ENCODE measurements around the gene SAXO1. TPM values are rescaled to one million over a fixed set of nuclear protein-coding genes. Genes with fewer than 3 reads are reported as not detected.

SAXO1 gene
- total RNA-seq, 1 experiment from 2014 or later, result 0.09 TPM

- ChIA-PET CTCF (interaction anchor here (1.1 kb wide), 1 partner anchor 38 kb away, joined by 3 read pairs; no protein-coding TSS in a partner anchor), POLR2A (no interaction called here)
- no peak for TF ChIP-seq ZNF263 (CRISPR knock-in tag; IDR thresholded peaks at IDR 0.05; ENCODE audit: low read depth)
- TF ChIP-seq ZBTB43 (CRISPR knock-in tag; IDR thresholded peaks at IDR 0.05), result no peak
- TF ChIP-seq SP1 (CRISPR knock-in tag; conservative IDR thresholded peaks at IDR 0.05), result no peak
- no peak for TF ChIP-seq JUN (CRISPR knock-in tag; IDR thresholded peaks at IDR 0.05)
- TF ChIP-seq NFYB (CRISPR knock-in tag; conservative IDR thresholded peaks at IDR 0.05; ENCODE audit: low read depth), result no peak
- no peak for TF ChIP-seq AFF4 (CRISPR knock-in tag; IDR thresholded peaks at IDR 0.05; ENCODE audit: borderline replicate concordance)
- no peak for TF ChIP-seq CDX4 (CRISPR knock-in tag; IDR thresholded peaks at IDR 0.05; ENCODE audit: borderline replicate concordance)
- TF ChIP-seq ZSCAN18 (CRISPR knock-in tag; IDR thresholded peaks at IDR 0.05), result no peak
- DNase-seq (ENCODE audit: low spot score) (no peak), ATAC-seq (no peak)
- Mint-ChIP-seq H3K4me1 (peaks cover 12% of the 10 kb centered on the region), H3K27me3 (ENCODE audit: low read depth) (no peaks in the 10 kb centered on the region), H3K4me3 (no peak overlapping the region), H3K27ac (no peak overlapping the region), H3K9me3 (peaks cover 21% of the 10 kb centered on the region), H3K36me3 (peaks cover 5% of the 10 kb centered on the region)
Observed at GRCh38 chr9:18888290-18888689, 144.7 kb downstream of the SAXO1 start.

GRCh38 chr9:18887546-18887945 lies 145.5 kb downstream of the SAXO1 start:
- Mint-ChIP-seq H3K27me3 (ENCODE audit: low read depth) (no peaks in the 10 kb centered on the region), H3K9me3 (peaks cover 25% of the 10 kb centered on the region), H3K36me3 (peaks cover 9% of the 10 kb centered on the region), H3K4me1 (peaks cover 12% of the 10 kb centered on the region), H3K27ac (no peak overlapping the region), H3K4me3 (no peak overlapping the region)
- ChIA-PET POLR2A (no interaction called here), CTCF (no interaction called here)
- ATAC-seq, result no peak
- TF ChIP-seq NR1H2 (CRISPR knock-in tag; IDR thresholded peaks at IDR 0.05) (no peak), CTCF (IDR thresholded peaks at IDR 0.05) (no peak), NFE2L1 (CRISPR knock-in tag; IDR thresholded peaks at IDR 0.05) (no peak), NR3C1 (CRISPR knock-in tag; conservative IDR thresholded peaks at IDR 0.05; ENCODE audit: low read depth) (no peak), NFATC4 (CRISPR knock-in tag; IDR thresholded peaks at IDR 0.05) (no peak), ESRRA (CRISPR knock-in tag; IDR thresholded peaks at IDR 0.05; ENCODE audit: borderline replicate concordance) (no peak), JUN (CRISPR knock-in tag; IDR thresholded peaks at IDR 0.05) (no peak), GRHL2 (CRISPR knock-in tag; IDR thresholded peaks at IDR 0.05; ENCODE audit: insufficient replicate concordance, severe bottlenecking) (no peak), ZNF121 (CRISPR knock-in tag; IDR thresholded peaks at IDR 0.05) (no peak), ZNF219 (CRISPR knock-in tag; IDR thresholded peaks at IDR 0.05; ENCODE audit: borderline replicate concordance) (no peak), FOXP1 (CRISPR knock-in tag; IDR thresholded peaks at IDR 0.05; ENCODE audit: borderline replicate concordance) (no peak), FOXK1 (CRISPR knock-in tag; IDR thresholded peaks at IDR 0.05) (no peak), ELF4 (CRISPR knock-in tag; IDR thresholded peaks at IDR 0.05; ENCODE audit: low read depth) (no peak)
- DNase-seq (ENCODE audit: low spot score), result no peak
